EH (cell line): ENCODE data around the gene SPON1.
"Not testable (repeated sequence)": the region's sequence is repeated elsewhere in the genome, so short reads cannot be mapped to it uniquely, and the experiment has no call there.

Experiments used
- DNase-seq: peaks from one replicate; pipeline ENCODE4 v3.0.0-alpha.2; 2015; ENCODE audit warnings: low read depth

SPON1 gene

GRCh38 chr11:14124886-14125285 is 162.4 kb downstream of the SPON1 start:
- no peak for DNase-seq

GRCh38 chr11:14125529-14125928 is 163.0 kb downstream of the SPON1 start:
- DNase-seq: no peak

- no peak for DNase-seq
These were observed 165.2 kb downstream of the SPON1 start for GRCh38 chr11:14127679-14128078.

GRCh38 chr11:14132312-14132711 is 169.8 kb downstream of the SPON1 start:
- DNase-seq: peak; percentile 38

GRCh38 chr11:14133381-14133780 is 170.9 kb downstream of the SPON1 start:
- no peak for DNase-seq

GRCh38 chr11:14136561-14136960 is 174.0 kb downstream of the SPON1 start:
- no peak for DNase-seq

- no peak for DNase-seq
These were observed 174.8 kb downstream of the SPON1 start for GRCh38 chr11:14137284-14137683.

- no peak for DNase-seq
These were observed 178.5 kb downstream of the SPON1 start for GRCh38 chr11:14140991-14141390.

GRCh38 chr11:14141676-14142075 is 179.2 kb downstream of the SPON1 start:
- no peak for DNase-seq

- DNase-seq: no peak
These were observed 182.4 kb downstream of the SPON1 start for GRCh38 chr11:14144934-14145333.

GRCh38 chr11:14148653-14149273 is 186.2 kb downstream of the SPON1 start:
- DNase-seq: peak; percentile 36

- no peak for DNase-seq
These were observed 187.2 kb downstream of the SPON1 start for GRCh38 chr11:14149683-14150082.

- no peak for DNase-seq
These were observed 188.4 kb downstream of the SPON1 start for GRCh38 chr11:14150878-14151277.

GRCh38 chr11:14154103-14154502 is 191.6 kb downstream of the SPON1 start:
- not testable (repeated sequence) for DNase-seq

- DNase-seq: no peak
These were observed 195.9 kb downstream of the SPON1 start for GRCh38 chr11:14158393-14158792.

- DNase-seq: no peak
These were observed 201.1 kb downstream of the SPON1 start for GRCh38 chr11:14163576-14163975.

- not testable (repeated sequence) for DNase-seq
These were observed 211.2 kb downstream of the SPON1 start for GRCh38 chr11:14173679-14174078.

- DNase-seq: peak; percentile 72
These were observed 216.7 kb downstream of the SPON1 start for GRCh38 chr11:14179116-14179820.

GRCh38 chr11:14181121-14181520 is 218.6 kb downstream of the SPON1 start:
- DNase-seq: no peak

- no peak for DNase-seq
These were observed 220.4 kb downstream of the SPON1 start for GRCh38 chr11:14182833-14183364.

GRCh38 chr11:14184028-14184940 is 221.8 kb downstream of the SPON1 start:
- DNase-seq: no peak

- no peak for DNase-seq
These were observed 222.9 kb downstream of the SPON1 start for GRCh38 chr11:14185461-14185860.
